HAP-1 (cell line): ENCODE results near the gene LRBA.
"Not testable (repeated sequence)": the region's sequence is repeated elsewhere in the genome, so short reads cannot be mapped to it uniquely, and the experiment has no call there.

Experiments used
- DNase-seq, 2 experiments: peaks; one replicate each; pipeline ENCODE4 v3.0.0-alpha.2; 2016 to 2020; ENCODE audit warnings: low spot score in 2 of 2
- H3K27me3 ChIP-seq: fragments of 250-450 bp; sonication (Bioruptor Pico); 2 replicates; pipeline ENCODE4 v1.5.1; 2020; ENCODE audit warnings: low read depth, mild to moderate bottlenecking, moderate library complexity
- H3K36me3 ChIP-seq: fragments of 250-450 bp; sonication (Bioruptor Pico); replicated peaks from 2 replicates; pipeline ENCODE4 v1.5.1; 2020; ENCODE audit warnings: mild to moderate bottlenecking
- H3K4me1 ChIP-seq: fragments of 250-450 bp; sonication (Bioruptor Pico); 2 replicates; pipeline ENCODE4 v1.5.1; 2020; ENCODE audit warnings: mild to moderate bottlenecking
- H3K4me3 ChIP-seq: fragments of 250-450 bp; sonication (Bioruptor Pico); 2 replicates; pipeline ENCODE4 v1.5.1; 2020; ENCODE audit warnings: mild to moderate bottlenecking, moderate library complexity
- H3K9me3 ChIP-seq: fragments of 250-450 bp; sonication (Bioruptor Pico); 2 replicates; pipeline ENCODE4 v1.5.1; 2020; ENCODE audit warnings: mild to moderate bottlenecking, moderate library complexity
- in situ Hi-C: fragments of 300-500 bp; cut with MboI; formaldehyde crosslinking; loops from 3 replicates; pipeline ENCODE4 v1.14.3; 2020; ENCODE audit warnings: low sequenced_read_pairs, inconsistent platforms, mixed read lengths

Gene LRBA

DNA sequence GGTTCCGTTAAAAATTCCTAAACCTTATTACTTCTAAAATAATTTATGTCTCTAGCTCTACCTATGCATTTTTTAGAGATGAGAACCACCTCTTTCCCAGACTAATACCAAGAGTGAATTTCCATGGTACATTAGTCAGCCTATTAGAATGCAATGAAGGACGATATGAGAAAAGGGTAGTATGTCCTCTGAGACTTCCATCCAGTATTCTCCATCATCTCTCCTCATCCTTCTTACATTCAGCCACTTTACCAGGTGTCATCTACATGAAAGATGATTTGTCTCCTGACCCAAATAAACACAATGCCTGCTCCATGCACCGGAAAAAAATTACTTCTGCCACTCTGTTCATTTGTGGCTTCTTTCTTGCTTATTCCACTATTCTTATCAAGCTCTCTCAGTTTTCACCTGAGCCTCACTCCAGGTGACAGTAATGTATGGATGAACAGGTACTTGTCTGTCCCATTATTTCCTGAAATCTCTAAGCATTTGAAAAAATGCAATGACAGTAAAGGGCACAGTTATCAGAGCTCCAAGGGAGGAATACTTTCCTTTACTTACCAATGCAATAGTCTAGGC, 335.2 kb downstream of the LRBA start:
- in situ Hi-C loops = no loop called here
- DNase-seq = no peak
- Histone ChIP-seq H3K9me3 (no peaks in the 10 kb centered on the region), H3K36me3 (no peaks in the 10 kb centered on the region), H3K4me1 (peaks cover 26% of the 10 kb centered on the region), H3K27me3 (no peaks in the 10 kb centered on the region), H3K4me3 (no peak overlapping the region)

DNA sequence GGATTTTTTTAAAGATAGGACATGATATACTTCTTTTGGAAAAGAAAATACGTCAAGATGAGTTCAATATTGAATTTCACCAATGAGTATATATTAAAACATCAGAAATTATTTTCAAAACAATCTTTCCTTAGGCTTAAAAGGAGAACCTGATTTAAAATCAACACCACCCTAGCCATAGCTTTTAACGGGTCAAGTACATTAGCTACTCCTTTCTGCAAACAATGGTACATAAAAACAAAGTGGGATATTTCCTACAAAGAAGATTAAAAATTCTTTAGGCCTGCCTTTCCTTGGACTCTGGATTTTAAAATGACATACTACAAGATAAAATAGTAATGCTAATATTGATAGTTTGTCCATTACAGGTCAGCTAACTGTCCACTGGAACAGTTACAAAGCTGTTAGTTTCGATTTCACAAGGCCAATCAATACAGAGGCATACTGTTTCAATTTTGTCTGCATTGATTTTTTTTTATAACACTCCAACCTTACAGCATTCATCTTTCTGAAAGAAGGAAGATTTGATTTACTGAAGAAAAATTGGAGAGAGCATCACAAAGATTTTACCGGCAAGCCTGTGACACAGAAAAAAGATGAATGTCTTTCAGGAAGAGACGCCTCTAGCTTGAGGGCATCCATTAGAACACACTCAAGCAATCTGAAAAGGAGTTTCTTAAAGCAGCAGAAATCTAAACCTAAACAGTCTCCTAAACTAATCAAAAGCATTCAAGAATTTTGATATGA, 335.9 kb downstream of the LRBA start:
- H3K36me3 ChIP-seq = no peaks in the 10 kb centered on the region
- in situ Hi-C loops = no loop called here
- no peaks in the 10 kb centered on the region for H3K9me3 ChIP-seq
- DNase-seq = no peak
- no peak overlapping the region for H3K4me3 ChIP-seq
- H3K4me1 ChIP-seq = peaks cover 19% of the 10 kb centered on the region
- H3K27me3 ChIP-seq = no peaks in the 10 kb centered on the region

- Histone ChIP-seq H3K4me1 (no peaks in the 10 kb centered on the region), H3K4me3 (no peak overlapping the region), H3K27me3 (no peaks in the 10 kb centered on the region), H3K36me3 (no peaks in the 10 kb centered on the region), H3K9me3 (no peaks in the 10 kb centered on the region)
- in situ Hi-C loops = no loop called here
- DNase-seq = no peak
Observed at GRCh38 chr4:150673793-150674192, 341.3 kb downstream of the LRBA start.

DNA sequence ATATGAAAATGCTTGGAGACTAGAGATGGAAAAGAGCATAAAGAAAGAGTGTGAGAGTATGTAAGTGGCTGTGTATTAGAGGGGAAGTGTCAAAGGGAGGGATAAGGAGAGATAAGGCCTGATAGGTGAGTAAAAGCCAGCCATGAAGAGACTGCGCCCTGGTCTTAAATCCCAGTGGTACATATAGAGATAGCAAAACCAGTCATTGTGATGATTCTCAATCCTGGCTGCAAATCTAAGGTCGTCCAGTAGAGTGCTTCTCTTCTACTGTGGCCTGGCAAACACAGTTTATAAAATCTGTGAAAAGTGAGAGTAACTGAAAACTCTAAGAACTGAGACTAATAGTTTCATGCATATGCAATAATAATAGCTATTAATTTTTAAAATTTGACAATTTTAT, 346.3 kb downstream of the LRBA start:
- in situ Hi-C loops = no loop called here
- Histone ChIP-seq H3K4me1 (no peaks in the 10 kb centered on the region), H3K27me3 (no peaks in the 10 kb centered on the region), H3K9me3 (no peaks in the 10 kb centered on the region), H3K4me3 (no peak overlapping the region), H3K36me3 (no peaks in the 10 kb centered on the region)
- no peak for DNase-seq

- no peak for DNase-seq
- no peaks in the 10 kb centered on the region for H3K4me1 ChIP-seq
- no peaks in the 10 kb centered on the region for H3K36me3 ChIP-seq
- H3K9me3 ChIP-seq = no peaks in the 10 kb centered on the region
- in situ Hi-C loops = no loop called here
- no peak overlapping the region for H3K4me3 ChIP-seq
- no peaks in the 10 kb centered on the region for H3K27me3 ChIP-seq
Observed at GRCh38 chr4:150664935-150665334, 350.1 kb downstream of the LRBA start.

DNA sequence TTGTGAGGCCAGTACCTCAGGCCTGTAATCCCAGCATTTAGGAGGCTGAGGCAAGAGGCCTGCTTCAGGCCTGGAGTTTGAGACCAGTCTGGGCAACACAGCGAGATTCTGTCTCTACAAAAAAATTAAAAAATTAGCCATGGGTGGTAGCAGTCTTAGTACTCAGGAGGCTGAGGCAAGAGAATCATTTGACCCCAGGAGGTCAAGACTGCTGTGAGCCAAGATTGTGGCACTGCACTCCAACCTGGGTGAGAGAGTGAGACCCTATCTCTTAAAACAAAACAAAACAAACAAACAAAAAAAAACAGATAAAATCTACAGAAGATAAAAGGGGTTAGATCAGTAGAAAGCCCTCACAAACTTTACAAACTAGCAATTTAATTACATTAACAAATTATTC, 352.4 kb downstream of the LRBA start:
- no peaks in the 10 kb centered on the region for H3K36me3 ChIP-seq
- H3K9me3 ChIP-seq = no peaks in the 10 kb centered on the region
- no peaks in the 10 kb centered on the region for H3K4me1 ChIP-seq
- no peaks in the 10 kb centered on the region for H3K27me3 ChIP-seq
- DNase-seq = no peak
- in situ Hi-C loops = no loop called here
- no peak overlapping the region for H3K4me3 ChIP-seq

GRCh38 chr4:150661551-150661950, 353.5 kb downstream of the LRBA start:
- H3K27me3 ChIP-seq, H3K4me3 ChIP-seq, in situ Hi-C loops, H3K36me3 ChIP-seq, H3K4me1 ChIP-seq, H3K9me3 ChIP-seq, DNase-seq: not testable (repeated sequence)

DNA sequence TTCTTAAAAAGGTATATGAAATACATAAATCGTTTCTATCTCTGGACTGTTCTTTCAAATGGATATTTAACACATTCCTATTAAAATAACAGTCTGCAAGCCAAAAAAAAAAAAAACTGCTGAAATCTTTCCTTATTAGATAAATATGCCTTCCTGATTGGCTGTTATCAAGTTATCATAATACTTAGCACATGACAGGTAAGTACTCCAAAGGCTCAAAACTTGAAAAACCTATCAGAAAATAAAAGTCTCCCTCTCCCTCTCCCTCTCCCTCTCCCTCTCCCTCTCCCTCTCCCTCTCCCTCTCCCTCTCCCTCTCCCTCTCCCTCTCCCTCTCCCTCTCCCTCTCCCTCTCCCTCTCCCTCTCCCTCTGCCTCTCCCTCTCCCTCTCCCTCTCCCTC, 356.8 kb downstream of the LRBA start:
- H3K4me3 ChIP-seq, H3K27me3 ChIP-seq, H3K4me1 ChIP-seq, DNase-seq, in situ Hi-C loops, H3K36me3 ChIP-seq, H3K9me3 ChIP-seq: not testable (repeated sequence)

DNA sequence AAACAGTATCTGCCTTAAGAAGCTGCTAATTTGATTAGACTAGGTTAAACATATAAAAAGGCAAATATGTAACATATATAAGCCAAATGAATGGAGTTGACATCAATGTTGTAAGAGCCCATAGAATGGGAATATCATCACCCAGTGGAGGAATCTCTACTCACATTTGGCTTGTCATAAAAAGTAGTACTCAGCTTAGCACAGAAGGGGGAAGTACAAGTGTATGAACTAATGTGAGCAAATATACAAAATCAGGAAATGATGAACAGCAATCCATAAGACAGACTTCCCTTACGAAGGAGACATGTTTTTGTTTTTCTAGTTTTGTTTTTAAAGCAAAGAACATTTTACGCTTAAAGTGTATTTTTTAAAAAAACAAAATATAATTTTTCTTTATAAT, 358.2 kb downstream of the LRBA start:
- H3K4me1 ChIP-seq = no peaks in the 10 kb centered on the region

DNA sequence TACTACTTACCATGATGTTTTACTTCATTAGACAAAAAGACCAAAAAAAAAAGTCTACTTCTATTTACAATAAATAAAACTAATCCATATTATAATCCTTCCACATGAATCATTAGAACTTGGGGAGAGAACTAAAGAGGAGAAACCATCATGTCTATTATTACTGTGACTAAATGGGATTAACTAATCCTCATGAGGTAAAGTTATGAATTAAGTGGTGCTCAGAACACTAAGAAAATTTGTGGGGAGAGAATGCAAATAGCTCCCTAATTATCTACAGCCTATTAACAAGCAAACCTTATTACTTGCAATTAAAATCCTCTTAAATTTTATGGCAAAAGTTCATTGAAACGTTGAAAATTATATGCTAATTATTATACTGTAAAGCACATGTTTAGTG, 364.3 kb downstream of the LRBA start:
- Histone ChIP-seq H3K27me3 (no peaks in the 10 kb centered on the region), H3K9me3 (no peaks in the 10 kb centered on the region), H3K4me1 (0 out of 2 replicates have a peak, but pooled peaks cover 3% of the 10 kb centered on the region), H3K36me3 (no peaks in the 10 kb centered on the region), H3K4me3 (no peak overlapping the region)
- in situ Hi-C loops = no loop called here
- no peak for DNase-seq

More for the DNA sequence above, 358.2 kb downstream of the LRBA start:
- DNase-seq = no peak
- in situ Hi-C loops = no loop called here
- Histone ChIP-seq H3K27me3 (no peaks in the 10 kb centered on the region), H3K36me3 (no peaks in the 10 kb centered on the region), H3K9me3 (no peaks in the 10 kb centered on the region), H3K4me3 (no peak overlapping the region)

DNA sequence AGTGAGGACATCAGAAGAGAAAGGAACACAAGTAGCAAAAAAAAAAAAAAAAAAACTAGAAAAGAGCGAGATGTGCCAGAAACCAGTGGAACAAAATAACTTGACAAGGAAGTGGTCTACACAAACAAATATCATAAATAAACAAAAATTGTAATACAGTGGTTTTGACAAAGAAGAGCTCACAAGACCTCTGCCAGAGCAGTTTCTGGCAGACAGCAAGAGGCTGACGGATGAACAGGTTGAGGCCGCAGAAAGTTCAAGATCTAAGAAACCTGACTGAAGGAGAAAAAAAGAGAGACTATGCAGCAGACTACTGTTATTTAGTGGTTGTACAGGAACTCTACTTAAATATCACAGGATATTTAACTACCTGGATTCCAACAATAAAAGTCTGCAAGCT, 367.0 kb downstream of the LRBA start:
- in situ Hi-C loops = no loop called here
- Histone ChIP-seq H3K27me3 (no peaks in the 10 kb centered on the region), H3K36me3 (no peaks in the 10 kb centered on the region), H3K4me1 (0 out of 2 replicates have a peak, but pooled peaks cover 3% of the 10 kb centered on the region), H3K9me3 (no peaks in the 10 kb centered on the region), H3K4me3 (no peak overlapping the region)
- no peak for DNase-seq

GRCh38 chr4:150647008-150647407, 368.1 kb downstream of the LRBA start:
- Histone ChIP-seq H3K9me3 (no peaks in the 10 kb centered on the region), H3K4me3 (no peak overlapping the region), H3K27me3 (no peaks in the 10 kb centered on the region), H3K4me1 (0 out of 2 replicates have a peak, but pooled peaks cover 3% of the 10 kb centered on the region), H3K36me3 (no peaks in the 10 kb centered on the region)
- in situ Hi-C loops = no loop called here
- no peak for DNase-seq

- no peaks in the 10 kb centered on the region for H3K9me3 ChIP-seq
- no peaks in the 10 kb centered on the region for H3K27me3 ChIP-seq
- H3K4me3 ChIP-seq = no peak overlapping the region
- no peaks in the 10 kb centered on the region for H3K4me1 ChIP-seq
- in situ Hi-C loops = no loop called here
- DNase-seq = no peak
- no peaks in the 10 kb centered on the region for H3K36me3 ChIP-seq
Observed at GRCh38 chr4:150641612-150642011, 373.5 kb downstream of the LRBA start.

GRCh38 chr4:150632639-150633038, 382.4 kb downstream of the LRBA start:
- H3K4me3 ChIP-seq = no peak overlapping the region
- no peak for DNase-seq
- no peaks in the 10 kb centered on the region for H3K27me3 ChIP-seq
- H3K36me3 ChIP-seq = no peaks in the 10 kb centered on the region
- in situ Hi-C loops = no loop called here
- H3K9me3 ChIP-seq = no peaks in the 10 kb centered on the region
- no peaks in the 10 kb centered on the region for H3K4me1 ChIP-seq
